ENCODE measurements around the gene WNK4. TPM values are rescaled to one million over a fixed set of nuclear protein-coding genes. Genes with fewer than 3 reads are reported as not detected.

Gene WNK4
- total and polyA plus RNA-seq, 10 of the 15 experiments (the other 5 are each of a cell fraction or from before 2014, with no cell fraction given), result 0.06 to 0.29 (median 0.13) TPM; not detected in 5

DNA sequence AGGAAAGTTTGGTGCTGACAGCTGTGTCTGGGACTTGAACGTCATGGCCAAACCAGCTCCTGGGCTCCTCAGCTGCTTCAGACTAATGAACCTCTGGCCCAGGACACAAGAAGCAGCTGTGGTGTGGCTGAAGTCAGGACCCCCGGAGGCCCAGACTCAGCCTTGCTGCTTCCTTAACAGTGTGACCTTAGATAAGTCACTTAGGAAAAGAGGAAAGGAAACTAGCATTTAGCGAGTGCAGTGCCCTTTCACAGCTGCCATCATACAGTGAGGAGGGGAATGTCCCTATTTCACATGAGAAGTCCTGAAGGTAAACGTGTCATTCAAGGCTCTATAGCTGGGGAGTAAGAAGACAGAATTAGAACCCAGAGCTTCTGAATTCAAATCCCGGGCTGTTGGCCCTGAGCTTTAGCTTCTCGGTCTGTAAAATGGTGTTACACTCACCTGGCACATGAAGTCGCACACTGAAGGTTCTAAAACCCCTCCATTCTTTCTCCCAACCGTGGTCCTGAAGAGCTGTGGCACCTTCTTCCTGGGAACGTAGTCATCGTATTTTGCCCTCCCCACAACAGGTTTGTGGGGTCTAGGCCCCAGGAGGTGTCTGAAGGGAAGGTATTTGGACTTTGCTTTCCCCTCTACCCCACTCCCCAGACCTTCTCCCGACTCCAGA, 20.3 kb upstream of the WNK4 start (continued):
- TF ChIP-seq, protein P1, sequence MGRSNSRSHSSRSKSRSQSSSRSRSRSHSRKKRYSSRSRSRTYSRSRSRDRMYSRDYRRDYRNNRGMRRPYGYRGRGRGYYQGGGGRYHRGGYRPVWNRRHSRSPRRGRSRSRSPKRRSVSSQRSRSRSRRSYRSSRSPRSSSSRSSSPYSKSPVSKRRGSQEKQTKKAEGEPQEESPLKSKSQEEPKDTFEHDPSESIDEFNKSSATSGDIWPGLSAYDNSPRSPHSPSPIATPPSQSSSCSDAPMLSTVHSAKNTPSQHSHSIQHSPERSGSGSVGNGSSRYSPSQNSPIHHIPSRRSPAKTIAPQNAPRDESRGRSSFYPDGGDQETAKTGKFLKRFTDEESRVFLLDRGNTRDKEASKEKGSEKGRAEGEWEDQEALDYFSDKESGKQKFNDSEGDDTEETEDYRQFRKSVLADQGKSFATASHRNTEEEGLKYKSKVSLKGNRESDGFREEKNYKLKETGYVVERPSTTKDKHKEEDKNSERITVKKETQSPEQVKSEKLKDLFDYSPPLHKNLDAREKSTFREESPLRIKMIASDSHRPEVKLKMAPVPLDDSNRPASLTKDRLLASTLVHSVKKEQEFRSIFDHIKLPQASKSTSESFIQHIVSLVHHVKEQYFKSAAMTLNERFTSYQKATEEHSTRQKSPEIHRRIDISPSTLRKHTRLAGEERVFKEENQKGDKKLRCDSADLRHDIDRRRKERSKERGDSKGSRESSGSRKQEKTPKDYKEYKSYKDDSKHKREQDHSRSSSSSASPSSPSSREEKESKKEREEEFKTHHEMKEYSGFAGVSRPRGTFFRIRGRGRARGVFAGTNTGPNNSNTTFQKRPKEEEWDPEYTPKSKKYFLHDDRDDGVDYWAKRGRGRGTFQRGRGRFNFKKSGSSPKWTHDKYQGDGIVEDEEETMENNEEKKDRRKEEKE (IDR thresholded peaks at IDR 0.05), result no peak
- TF ChIP-seq SMARCA5 (IDR thresholded peaks at IDR 0.05) (peak; percentile 76), NR2F1 (conservative IDR thresholded peaks at IDR 0.05) (peak; percentile 83), ZNF217 (IDR thresholded peaks at IDR 0.05) (peak; percentile 74; the same call in 1 of the 2 replicates), CBX3 (IDR thresholded peaks at IDR 0.05; ENCODE audit: borderline replicate concordance, low read depth) (no peak), CHD4 (IDR thresholded peaks at IDR 0.05) (no peak), NR2C2 (IDR thresholded peaks at IDR 0.05; ENCODE audit: borderline replicate concordance, control insufficient read depth, insufficient read length, low read depth) (no peak), NFYA (IDR thresholded peaks at IDR 0.05; ENCODE audit: borderline replicate concordance, low read depth, low read length) (no peak)
- TF ChIP-seq, protein P2, sequence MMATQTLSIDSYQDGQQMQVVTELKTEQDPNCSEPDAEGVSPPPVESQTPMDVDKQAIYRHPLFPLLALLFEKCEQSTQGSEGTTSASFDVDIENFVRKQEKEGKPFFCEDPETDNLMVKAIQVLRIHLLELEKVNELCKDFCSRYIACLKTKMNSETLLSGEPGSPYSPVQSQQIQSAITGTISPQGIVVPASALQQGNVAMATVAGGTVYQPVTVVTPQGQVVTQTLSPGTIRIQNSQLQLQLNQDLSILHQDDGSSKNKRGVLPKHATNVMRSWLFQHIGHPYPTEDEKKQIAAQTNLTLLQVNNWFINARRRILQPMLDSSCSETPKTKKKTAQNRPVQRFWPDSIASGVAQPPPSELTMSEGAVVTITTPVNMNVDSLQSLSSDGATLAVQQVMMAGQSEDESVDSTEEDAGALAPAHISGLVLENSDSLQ (IDR thresholded peaks at IDR 0.05), result peak; percentile 81
- TF ChIP-seq, protein P3, sequence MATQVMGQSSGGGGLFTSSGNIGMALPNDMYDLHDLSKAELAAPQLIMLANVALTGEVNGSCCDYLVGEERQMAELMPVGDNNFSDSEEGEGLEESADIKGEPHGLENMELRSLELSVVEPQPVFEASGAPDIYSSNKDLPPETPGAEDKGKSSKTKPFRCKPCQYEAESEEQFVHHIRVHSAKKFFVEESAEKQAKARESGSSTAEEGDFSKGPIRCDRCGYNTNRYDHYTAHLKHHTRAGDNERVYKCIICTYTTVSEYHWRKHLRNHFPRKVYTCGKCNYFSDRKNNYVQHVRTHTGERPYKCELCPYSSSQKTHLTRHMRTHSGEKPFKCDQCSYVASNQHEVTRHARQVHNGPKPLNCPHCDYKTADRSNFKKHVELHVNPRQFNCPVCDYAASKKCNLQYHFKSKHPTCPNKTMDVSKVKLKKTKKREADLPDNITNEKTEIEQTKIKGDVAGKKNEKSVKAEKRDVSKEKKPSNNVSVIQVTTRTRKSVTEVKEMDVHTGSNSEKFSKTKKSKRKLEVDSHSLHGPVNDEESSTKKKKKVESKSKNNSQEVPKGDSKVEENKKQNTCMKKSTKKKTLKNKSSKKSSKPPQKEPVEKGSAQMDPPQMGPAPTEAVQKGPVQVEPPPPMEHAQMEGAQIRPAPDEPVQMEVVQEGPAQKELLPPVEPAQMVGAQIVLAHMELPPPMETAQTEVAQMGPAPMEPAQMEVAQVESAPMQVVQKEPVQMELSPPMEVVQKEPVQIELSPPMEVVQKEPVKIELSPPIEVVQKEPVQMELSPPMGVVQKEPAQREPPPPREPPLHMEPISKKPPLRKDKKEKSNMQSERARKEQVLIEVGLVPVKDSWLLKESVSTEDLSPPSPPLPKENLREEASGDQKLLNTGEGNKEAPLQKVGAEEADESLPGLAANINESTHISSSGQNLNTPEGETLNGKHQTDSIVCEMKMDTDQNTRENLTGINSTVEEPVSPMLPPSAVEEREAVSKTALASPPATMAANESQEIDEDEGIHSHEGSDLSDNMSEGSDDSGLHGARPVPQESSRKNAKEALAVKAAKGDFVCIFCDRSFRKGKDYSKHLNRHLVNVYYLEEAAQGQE (IDR thresholded peaks at IDR 0.05; ENCODE audit: low read depth, low read length), result no peak

All from GM12878 (cell line).